Tibial nerve (tissue), 4 donors: Measurements from ENCODE around the gene PLK5. TPM values are rescaled to one million over a fixed set of nuclear protein-coding genes. Genes with fewer than 3 reads are reported as not detected.
A peak's percentile ranks its signal among the peaks of the same experiment; 100 is the strongest.

Experiments used
- DNase-seq, 2 donors: peaks; one replicate each; pipeline ENCODE4 v3.0.0-alpha.2; 2019; ENCODE audit warnings: low spot score in 2 of 2
- H3K27ac ChIP-seq, 4 donors: fragments of 200-600 bp; sonication (generic) in 3 of 4; one replicate each; pipeline ENCODE4 v1.5.1; 2017 to 2019; ENCODE audit warnings: mild to moderate bottlenecking in 1 of 4
- H3K27me3 ChIP-seq, 2 donors: fragments of 200-600 bp; sonication (generic) in 1 of 2; one replicate each; pipeline versions ENCODE4 v1.5.1 to v1.6.0; 2017 to 2019
- H3K36me3 ChIP-seq, 3 donors: fragments of 200-600 bp; sonication (generic); one replicate each; pipeline ENCODE4 v1.5.1; 2018 to 2019
- H3K4me1 ChIP-seq, 4 donors: fragments of 200-600 bp; sonication (generic) in 3 of 4; one replicate each; pipeline ENCODE4 v1.5.1; 2017 to 2019
- H3K4me3 ChIP-seq, 4 donors: fragments of 200-600 bp; sonication (generic) in 3 of 4; one replicate each; pipeline ENCODE4 v1.5.1; 2017 to 2019; ENCODE audit warnings: mild to moderate bottlenecking in 1 of 4, moderate library complexity in 1 of 4
- H3K9me3 ChIP-seq, 4 donors: fragments of 200-600 bp; sonication (generic) in 3 of 4; one replicate each; pipeline ENCODE4 v1.5.1; 2017 to 2019
- EP300 ChIP-seq, 2 donors: sonication (generic); formaldehyde crosslinking; IDR thresholded peaks; one replicate each; pipeline ENCODE4 v1.6.1; 2017; ENCODE audit warnings: antibody characterized with exemption in 2 of 2, mild to moderate bottlenecking in 1 of 2
- POLR2A ChIP-seq, 2 donors: fragments of 450-650 bp; IDR thresholded peaks; one replicate each; pipeline ENCODE4 v1.6.1; 2017; ENCODE audit warnings: antibody characterized with exemption in 2 of 2, mild to moderate bottlenecking in 2 of 2, moderate library complexity in 2 of 2
- WGBS, 2 donors: methylation state at CpG; one replicate each; pipeline ENCODE4 v1.1.5; 2018; 5-methylcytosine and 5-hydroxymethylcytosine counted together
- total RNA-seq, 4 donors: library from RNA; depleted of rRNA; stranded (reverse); fragments of >200 nt; gene quantifications; one replicate each; pipeline ENCODE4 v1.1.0, GENCODE V29; 2016
- TF ChIP-seq, protein P1 (sequence below), 5 experiments: fragments of 200-600 bp in 3 of 5; fragments of 450-650 bp in 2 of 5; sonication (generic) in 3 of 5; IDR thresholded peaks; one replicate each; pipeline ENCODE4 v1.5.1; 2016 to 2019; ENCODE audit warnings: antibody characterized with exemption in 5 of 5, mild to moderate bottlenecking in 3 of 5, moderate library complexity in 2 of 5

Gene PLK5
- total RNA-seq, 4 donors from 2014 or later = 0.21 to 6.3 (median 1.1) TPM

- WGBS, 2 donors = 63 to 73% methylated on average over 8 to 10 of the region's 10 CpGs
- peak overlapping the region in 1 of 4 donors; percentile 31 for H3K27ac ChIP-seq
- DNase-seq = no peak
- peaks cover 0 to 22% (median 13%) of the 10 kb centered on the region in 4 donors for H3K4me1 ChIP-seq
- H3K36me3 ChIP-seq = no peaks in the 10 kb centered on the region
- no peaks in the 10 kb centered on the region for H3K9me3 ChIP-seq
- H3K27me3 ChIP-seq = peaks cover 0 to 24% of the 10 kb centered on the region in 2 donors
- TF ChIP-seq EP300 (IDR thresholded peaks at IDR 0.05) (no peak), POLR2A (IDR thresholded peaks at IDR 0.05) (no peak)
- TF ChIP-seq, protein P1, sequence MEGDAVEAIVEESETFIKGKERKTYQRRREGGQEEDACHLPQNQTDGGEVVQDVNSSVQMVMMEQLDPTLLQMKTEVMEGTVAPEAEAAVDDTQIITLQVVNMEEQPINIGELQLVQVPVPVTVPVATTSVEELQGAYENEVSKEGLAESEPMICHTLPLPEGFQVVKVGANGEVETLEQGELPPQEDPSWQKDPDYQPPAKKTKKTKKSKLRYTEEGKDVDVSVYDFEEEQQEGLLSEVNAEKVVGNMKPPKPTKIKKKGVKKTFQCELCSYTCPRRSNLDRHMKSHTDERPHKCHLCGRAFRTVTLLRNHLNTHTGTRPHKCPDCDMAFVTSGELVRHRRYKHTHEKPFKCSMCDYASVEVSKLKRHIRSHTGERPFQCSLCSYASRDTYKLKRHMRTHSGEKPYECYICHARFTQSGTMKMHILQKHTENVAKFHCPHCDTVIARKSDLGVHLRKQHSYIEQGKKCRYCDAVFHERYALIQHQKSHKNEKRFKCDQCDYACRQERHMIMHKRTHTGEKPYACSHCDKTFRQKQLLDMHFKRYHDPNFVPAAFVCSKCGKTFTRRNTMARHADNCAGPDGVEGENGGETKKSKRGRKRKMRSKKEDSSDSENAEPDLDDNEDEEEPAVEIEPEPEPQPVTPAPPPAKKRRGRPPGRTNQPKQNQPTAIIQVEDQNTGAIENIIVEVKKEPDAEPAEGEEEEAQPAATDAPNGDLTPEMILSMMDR (IDR thresholded peaks at IDR 0.05) = no peak
- no peak overlapping the region for H3K4me3 ChIP-seq
These were observed 31.3 kb upstream of the PLK5 start for GRCh38 chr19:1492474-1493006.

GRCh38 chr19:1494115-1494815, 29.6 kb upstream of the PLK5 start:
- no peak overlapping the region for H3K4me3 ChIP-seq
- DNase-seq = no peak
- no peak overlapping the region for H3K27ac ChIP-seq
- peaks cover 0 to 21% (median 13%) of the 10 kb centered on the region in 4 donors for H3K4me1 ChIP-seq
- H3K36me3 ChIP-seq = no peaks in the 10 kb centered on the region
- peaks cover 0 to 29% of the 10 kb centered on the region in 2 donors for H3K27me3 ChIP-seq
- no peaks in the 10 kb centered on the region for H3K9me3 ChIP-seq
- WGBS, 2 donors = 58 to 59% methylated on average over 14 to 15 of the region's 15 CpGs
- no peak for TF ChIP-seq EP300 (IDR thresholded peaks at IDR 0.05)
- TF ChIP-seq POLR2A (IDR thresholded peaks at IDR 0.05) = no peak
- TF ChIP-seq, protein P1 (IDR thresholded peaks at IDR 0.05) = no peak

- H3K27me3 ChIP-seq = peaks cover 0 to 29% of the 10 kb centered on the region in 2 donors
- no peaks in the 10 kb centered on the region for H3K9me3 ChIP-seq
- H3K27ac ChIP-seq = no peak overlapping the region
- peaks cover 0 to 11% (median 6%) of the 10 kb centered on the region in 4 donors for H3K4me1 ChIP-seq
- TF ChIP-seq, protein P1 (IDR thresholded peaks at IDR 0.05) = no peak
- TF ChIP-seq EP300 (IDR thresholded peaks at IDR 0.05) (no peak), POLR2A (IDR thresholded peaks at IDR 0.05) (no peak)
- H3K36me3 ChIP-seq = no peaks in the 10 kb centered on the region
- H3K4me3 ChIP-seq = no peak overlapping the region
- no peak for DNase-seq
- WGBS, 2 donors = 82 to 84% methylated on average over 32 to 34 of the region's 37 CpGs
These were observed 28.7 kb upstream of the PLK5 start for GRCh38 chr19:1495051-1495798.

- 82 to 83% methylated on average over 36 of the region's 40 CpGs for WGBS, 2 donors
- Histone ChIP-seq H3K27ac (no peak overlapping the region), H3K4me1 (peaks cover 0 to 9% (median 6%) of the 10 kb centered on the region in 4 donors), H3K36me3 (no peaks in the 10 kb centered on the region), H3K4me3 (no peak overlapping the region), H3K27me3 (peaks cover 0 to 29% of the 10 kb centered on the region in 2 donors), H3K9me3 (no peaks in the 10 kb centered on the region)
- no peak for DNase-seq
- TF ChIP-seq POLR2A (IDR thresholded peaks at IDR 0.05) (no peak), EP300 (IDR thresholded peaks at IDR 0.05) (no peak)
- TF ChIP-seq, protein P1 (IDR thresholded peaks at IDR 0.05) = no peak
These were observed 27.8 kb upstream of the PLK5 start for GRCh38 chr19:1495799-1496713.
